Measurements from ENCODE around the gene FAF1. TPM values are rescaled to one million over a fixed set of nuclear protein-coding genes. Genes with fewer than 3 reads are reported as not detected.

Gene FAF1
- total and polyA plus RNA-seq, 8 donors = 20.1 to 144 (median 27.4) TPM

GRCh38 chr1:50633465-50633864 lies 326.6 kb downstream of the FAF1 start:
- no peaks in the 10 kb centered on the region for H3K36me3 ChIP-seq
- WGBS, 5 donors = 38 to 63% (median 54%) methylated on average over 6 of the region's 6 CpGs
- intact Hi-C loops (cut with DNase I; ENCODE audit: low total_unique reads) = no loop called here
- no peaks in the 10 kb centered on the region for H3K9me3 ChIP-seq
- DNase-seq = peak in 1 of 2 donors; percentile 27
- no peak overlapping the region for H3K27ac ChIP-seq
- no peaks in the 10 kb centered on the region for H3K27me3 ChIP-seq
- TF ChIP-seq POLR2AphosphoS5 (IDR thresholded peaks at IDR 0.05) = no peak
- no peak overlapping the region for H3K4me3 ChIP-seq
- no peaks in the 10 kb centered on the region for H3K4me1 ChIP-seq

- no peaks in the 10 kb centered on the region for H3K9me3 ChIP-seq
- no peak for DNase-seq
- H3K27ac ChIP-seq = no peak overlapping the region
- H3K36me3 ChIP-seq = no peaks in the 10 kb centered on the region
- no peak for TF ChIP-seq POLR2A (IDR thresholded peaks at IDR 0.05)
- TF ChIP-seq EP300 (IDR thresholded peaks at IDR 0.05) = no peak
- no peak for TF ChIP-seq POLR2AphosphoS5 (IDR thresholded peaks at IDR 0.05)
- TF ChIP-seq CTCF (IDR thresholded peaks at IDR 0.05) = no peak
- H3K4me3 ChIP-seq = no peak overlapping the region
- no peaks in the 10 kb centered on the region for H3K27me3 ChIP-seq
- intact Hi-C loops (cut with DNase I; ENCODE audit: low total_unique reads) = no loop called here
- H3K4me1 ChIP-seq = no peaks in the 10 kb centered on the region
These were observed 328.9 kb downstream of the FAF1 start for GRCh38 chr1:50631161-50631560.

GRCh38 chr1:50622259-50622658 lies 337.8 kb downstream of the FAF1 start:
- no peaks in the 10 kb centered on the region for H3K9me3 ChIP-seq
- no peaks in the 10 kb centered on the region for H3K36me3 ChIP-seq
- 97 to 100% (median 99%) methylated on average over 2 of the region's 2 CpGs for WGBS, 5 donors
- H3K27ac ChIP-seq = peak overlapping the region in 1 of 5 donors; percentile 73
- no peak for TF ChIP-seq CTCF (IDR thresholded peaks at IDR 0.05)
- TF ChIP-seq POLR2AphosphoS5 (IDR thresholded peaks at IDR 0.05) = no peak
- no peak for TF ChIP-seq EP300 (IDR thresholded peaks at IDR 0.05)
- TF ChIP-seq POLR2A (IDR thresholded peaks at IDR 0.05) = no peak
- no peak for DNase-seq
- no peaks in the 10 kb centered on the region for H3K4me1 ChIP-seq
- H3K27me3 ChIP-seq = no peaks in the 10 kb centered on the region
- no peak overlapping the region for H3K4me3 ChIP-seq
- intact Hi-C loops (cut with DNase I; ENCODE audit: low total_unique reads) = no loop called here

- Histone ChIP-seq H3K4me3 (peak overlapping the region in 1 of 4 donors; percentile 9), H3K36me3 (no peaks in the 10 kb centered on the region), H3K27me3 (no peaks in the 10 kb centered on the region), H3K4me1 (no peaks in the 10 kb centered on the region), H3K9me3 (no peaks in the 10 kb centered on the region), H3K27ac (peak overlapping the region; percentile 55 to 90 (median 73))
- peak; percentile 64 to 76 for DNase-seq
- WGBS, 5 donors = 47 to 66% (median 59%) methylated on average over 6 of the region's 6 CpGs
- intact Hi-C loops (cut with DNase I; ENCODE audit: low total_unique reads) = no loop called here
- TF ChIP-seq CTCF (IDR thresholded peaks at IDR 0.05) = peak in 4 of 7 experiments; percentile 12 to 28 (median 24)
- TF ChIP-seq POLR2A (IDR thresholded peaks at IDR 0.05) = no peak
- TF ChIP-seq EP300 (IDR thresholded peaks at IDR 0.05) = no peak
- peak in 2 of 3 donors; percentile 1 to 57 for TF ChIP-seq POLR2AphosphoS5 (IDR thresholded peaks at IDR 0.05)
These were observed 339.3 kb downstream of the FAF1 start for GRCh38 chr1:50620680-50621329.

GRCh38 chr1:50615036-50615750 lies 344.9 kb downstream of the FAF1 start:
- no peak overlapping the region for H3K27ac ChIP-seq
- 95 to 100% (median 97%) methylated on average over 2 of the region's 2 CpGs for WGBS, 5 donors
- intact Hi-C loops (cut with DNase I; ENCODE audit: low total_unique reads) = no loop called here
- TF ChIP-seq POLR2A (IDR thresholded peaks at IDR 0.05) = no peak
- no peak for TF ChIP-seq EP300 (IDR thresholded peaks at IDR 0.05)
- no peak for TF ChIP-seq CTCF (IDR thresholded peaks at IDR 0.05)
- no peak for TF ChIP-seq POLR2AphosphoS5 (IDR thresholded peaks at IDR 0.05)
- no peaks in the 10 kb centered on the region for H3K27me3 ChIP-seq
- no peaks in the 10 kb centered on the region for H3K9me3 ChIP-seq
- H3K4me1 ChIP-seq = no peaks in the 10 kb centered on the region
- H3K4me3 ChIP-seq = no peak overlapping the region
- DNase-seq = no peak
- H3K36me3 ChIP-seq = no peaks in the 10 kb centered on the region
